ENCODE results near the gene TMEM179.

Gene TMEM179

DNA sequence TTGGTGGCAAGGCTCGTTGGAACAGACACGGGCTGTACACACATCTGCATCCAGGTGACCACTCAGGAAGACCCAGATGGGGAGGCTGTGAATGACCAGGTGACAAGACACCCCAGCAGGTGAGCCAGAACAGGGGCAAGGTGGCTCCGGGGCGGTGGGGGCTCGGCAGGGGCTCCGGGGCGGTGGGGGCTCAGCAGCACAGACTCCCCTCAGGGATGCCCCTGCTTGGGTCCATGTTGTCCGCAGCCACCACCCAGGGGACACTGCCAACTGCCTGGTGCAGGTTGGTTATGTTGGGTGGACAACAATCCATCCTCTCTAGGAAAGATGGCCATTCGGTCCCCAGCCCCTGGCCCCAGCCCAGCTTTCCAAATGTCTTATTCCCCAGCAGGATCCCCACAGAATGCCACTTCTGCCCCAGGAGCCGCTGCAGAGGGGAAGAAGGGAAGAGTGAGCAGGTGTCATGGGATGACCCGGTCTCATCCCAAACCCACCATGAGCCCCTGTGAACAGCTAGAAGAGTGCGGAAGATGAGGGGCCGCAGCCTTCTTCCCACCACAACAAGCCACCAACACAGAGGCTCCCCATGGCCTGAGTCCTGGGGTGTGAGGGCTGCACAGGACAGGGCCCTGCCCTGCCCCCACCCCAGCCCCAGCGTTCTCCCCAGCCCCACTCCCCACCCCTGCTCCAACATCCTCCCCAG is 56.4 kb downstream of the TMEM179 start:
- Histone ChIP-seq H3K9ac (ENCODE audit: low read length) (no peak overlapping the region), H3K36me3 (ENCODE audit: control insufficient read depth, low read depth, low read length) (no peaks in the 10 kb centered on the region), H3K9me3 (ENCODE audit: control insufficient read depth, low read depth, low read length) (no peaks in the 10 kb centered on the region), H3K27ac (ENCODE audit: low read length) (no peak overlapping the region), H3K27me3 (ENCODE audit: control insufficient read depth, insufficient read depth, low read length) (no peaks in the 10 kb centered on the region), H3K4me3 (ENCODE audit: low read length) (no peak overlapping the region), H3K4me1 (ENCODE audit: control insufficient read depth, low read depth, low read length) (peaks cover 4% of the 10 kb centered on the region)

DNA sequence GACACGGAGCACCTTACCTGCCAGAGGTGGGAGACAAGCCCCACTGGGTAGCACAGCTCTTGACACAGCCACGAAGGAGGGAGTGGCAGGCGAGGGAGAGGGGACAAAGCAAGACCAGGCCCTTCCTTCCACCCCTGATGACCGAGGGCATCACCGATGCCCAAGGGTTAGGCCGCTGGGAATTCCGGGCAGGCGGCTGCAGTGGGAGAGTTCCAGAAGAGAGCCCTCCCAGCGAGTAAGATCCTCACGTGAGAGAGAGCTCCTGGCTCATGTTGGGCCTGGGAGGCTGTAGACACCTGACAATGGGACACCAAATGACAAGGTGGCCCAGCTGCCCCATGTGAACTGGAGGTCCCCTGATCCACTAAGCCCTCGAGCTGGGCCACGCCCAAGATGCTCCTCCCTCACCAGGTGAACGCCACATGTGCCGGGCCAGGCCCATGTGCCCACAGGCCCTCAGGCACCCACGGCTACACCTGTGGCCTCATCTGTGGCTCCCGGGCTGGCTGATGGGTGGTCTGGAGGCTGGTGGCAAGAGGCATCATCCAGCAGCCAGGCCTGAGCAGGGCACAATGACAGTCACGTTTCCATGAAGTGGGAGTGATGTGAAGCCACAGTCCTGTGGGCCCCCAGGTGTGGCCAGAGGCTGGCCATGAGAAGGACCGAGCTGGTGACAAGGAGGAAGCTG is 57.1 kb downstream of the TMEM179 start:
- H3K4me1 ChIP-seq (ENCODE audit: control insufficient read depth, low read depth, low read length) = peaks cover 4% of the 10 kb centered on the region
- no peak overlapping the region for H3K4me3 ChIP-seq (ENCODE audit: low read length)
- H3K9ac ChIP-seq (ENCODE audit: low read length) = no peak overlapping the region
- no peak overlapping the region for H3K27ac ChIP-seq (ENCODE audit: low read length)
- H3K27me3 ChIP-seq (ENCODE audit: control insufficient read depth, insufficient read depth, low read length) = no peaks in the 10 kb centered on the region
- H3K36me3 ChIP-seq (ENCODE audit: control insufficient read depth, low read depth, low read length) = no peaks in the 10 kb centered on the region
- no peaks in the 10 kb centered on the region for H3K9me3 ChIP-seq (ENCODE audit: control insufficient read depth, low read depth, low read length)

DNA sequence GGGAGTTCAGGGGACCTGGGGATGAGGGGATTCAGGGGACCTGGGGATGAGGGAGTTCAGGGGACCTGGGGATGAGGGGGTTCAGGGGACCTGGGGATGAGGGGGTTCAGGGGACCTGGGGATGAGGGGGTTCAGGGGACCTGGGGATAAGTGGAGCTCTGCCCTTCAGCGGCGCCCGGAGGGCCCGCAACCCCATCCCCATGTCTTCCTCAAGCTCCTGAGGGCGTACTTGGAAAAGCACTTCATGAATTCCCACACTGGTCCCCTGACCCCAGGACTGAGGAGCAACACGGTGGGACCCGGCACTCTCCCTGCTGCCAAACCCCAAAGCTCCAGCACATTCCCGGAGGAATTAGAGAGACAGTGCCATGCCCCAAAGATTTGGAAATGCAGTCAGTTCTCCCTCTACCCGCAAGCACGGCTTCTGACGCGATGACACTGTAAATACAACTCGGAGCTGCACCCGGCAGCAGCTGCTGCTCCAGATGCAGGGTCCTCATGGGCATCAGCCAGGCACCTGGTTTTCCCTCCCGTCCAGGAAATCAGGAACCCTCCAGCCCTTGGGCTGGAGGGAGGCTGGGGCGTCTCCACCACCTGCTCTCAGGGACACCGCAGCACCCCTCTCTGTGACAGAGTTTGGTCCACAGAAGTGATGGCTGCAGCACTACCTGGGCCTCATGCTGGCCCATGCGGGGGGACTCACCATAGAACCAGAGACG is 57.8 kb downstream of the TMEM179 start:
- H3K36me3 ChIP-seq (ENCODE audit: control insufficient read depth, low read depth, low read length) = no peaks in the 10 kb centered on the region
- no peaks in the 10 kb centered on the region for H3K27me3 ChIP-seq (ENCODE audit: control insufficient read depth, insufficient read depth, low read length)
- H3K27ac ChIP-seq (ENCODE audit: low read length) = no peak overlapping the region
- H3K9me3 ChIP-seq (ENCODE audit: control insufficient read depth, low read depth, low read length) = no peaks in the 10 kb centered on the region
- peaks cover 4% of the 10 kb centered on the region for H3K4me1 ChIP-seq (ENCODE audit: control insufficient read depth, low read depth, low read length)
- H3K4me3 ChIP-seq (ENCODE audit: low read length) = no peak overlapping the region
- H3K9ac ChIP-seq (ENCODE audit: low read length) = no peak overlapping the region

DNA sequence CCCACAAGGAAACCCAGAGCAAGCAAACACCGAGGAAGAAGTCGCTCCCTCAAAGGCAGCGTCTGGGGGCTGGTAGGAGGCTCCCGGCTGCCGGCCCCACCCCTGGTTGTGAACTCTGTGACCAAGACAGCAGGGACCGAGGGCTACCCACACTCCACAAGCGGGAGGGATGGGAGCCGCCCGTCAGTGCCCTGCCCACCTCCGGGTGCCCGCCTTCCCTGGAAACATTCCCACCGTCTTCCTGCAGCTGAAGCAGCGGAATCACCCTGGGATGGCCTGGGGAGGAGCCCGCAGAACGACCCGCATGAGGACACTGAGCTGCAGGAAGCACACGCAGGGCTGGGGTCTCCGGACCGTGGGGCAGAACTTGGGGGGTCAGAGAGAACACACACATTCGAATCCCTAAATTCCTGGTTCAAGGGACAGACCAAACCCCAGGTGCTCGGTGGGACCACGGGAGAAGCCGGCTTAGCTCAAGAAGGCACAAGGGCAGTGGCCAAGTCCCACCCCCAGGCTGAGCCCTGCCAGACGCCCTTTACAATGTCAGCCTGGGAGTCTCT is 58.5 kb downstream of the TMEM179 start:
- Histone ChIP-seq H3K4me3 (ENCODE audit: low read length) (no peak overlapping the region), H3K9me3 (ENCODE audit: control insufficient read depth, low read depth, low read length) (no peaks in the 10 kb centered on the region), H3K27ac (ENCODE audit: low read length) (no peak overlapping the region), H3K4me1 (ENCODE audit: control insufficient read depth, low read depth, low read length) (peaks cover 4% of the 10 kb centered on the region), H3K36me3 (ENCODE audit: control insufficient read depth, low read depth, low read length) (no peaks in the 10 kb centered on the region), H3K27me3 (ENCODE audit: control insufficient read depth, insufficient read depth, low read length) (no peaks in the 10 kb centered on the region), H3K9ac (ENCODE audit: low read length) (no peak overlapping the region)

DNA sequence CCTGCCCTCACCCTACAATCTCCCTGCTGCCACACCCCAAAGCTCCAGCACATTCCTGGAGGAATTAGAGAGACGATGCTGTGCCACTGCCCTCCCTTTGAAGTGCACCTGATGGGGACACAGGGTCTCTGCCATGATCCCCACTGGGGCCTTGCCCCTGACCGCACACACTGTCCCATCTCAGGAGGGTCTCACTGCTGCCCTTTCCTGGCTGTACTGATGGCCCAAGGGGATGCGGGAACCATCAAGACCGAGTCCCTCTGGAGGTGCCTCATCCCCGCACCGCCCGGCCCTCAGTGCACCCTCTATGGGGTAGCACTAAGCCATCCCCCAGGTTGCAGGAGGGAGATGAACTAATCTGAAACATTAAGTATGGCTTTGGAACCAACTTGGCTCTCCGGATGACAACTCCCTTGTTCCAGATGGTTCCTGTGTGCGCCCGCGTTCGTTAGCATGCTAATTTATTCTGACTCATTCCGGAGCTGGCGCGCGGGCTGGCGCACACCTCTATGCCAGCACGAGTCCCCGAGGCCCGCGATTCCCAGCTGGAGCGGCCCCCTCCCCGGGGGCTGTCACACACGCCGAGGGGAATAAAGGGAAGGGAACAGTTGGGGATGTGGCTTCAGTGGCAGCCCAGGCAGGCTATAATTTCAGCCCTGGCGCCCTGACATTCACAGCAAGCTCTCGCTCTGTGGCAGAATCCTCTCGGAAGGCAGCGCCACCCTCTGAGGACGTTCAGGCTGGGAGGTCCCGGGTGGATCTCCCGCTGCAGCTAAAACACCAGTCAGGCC is 59.2 kb downstream of the TMEM179 start:
- Histone ChIP-seq H3K4me1 (ENCODE audit: control insufficient read depth, low read depth, low read length) (peaks cover 4% of the 10 kb centered on the region), H3K4me3 (ENCODE audit: low read length) (no peak overlapping the region), H3K9ac (ENCODE audit: low read length) (no peak overlapping the region), H3K36me3 (ENCODE audit: control insufficient read depth, low read depth, low read length) (no peaks in the 10 kb centered on the region), H3K9me3 (ENCODE audit: control insufficient read depth, low read depth, low read length) (no peaks in the 10 kb centered on the region), H3K27ac (ENCODE audit: low read length) (no peak overlapping the region), H3K27me3 (ENCODE audit: control insufficient read depth, insufficient read depth, low read length) (no peaks in the 10 kb centered on the region)

DNA sequence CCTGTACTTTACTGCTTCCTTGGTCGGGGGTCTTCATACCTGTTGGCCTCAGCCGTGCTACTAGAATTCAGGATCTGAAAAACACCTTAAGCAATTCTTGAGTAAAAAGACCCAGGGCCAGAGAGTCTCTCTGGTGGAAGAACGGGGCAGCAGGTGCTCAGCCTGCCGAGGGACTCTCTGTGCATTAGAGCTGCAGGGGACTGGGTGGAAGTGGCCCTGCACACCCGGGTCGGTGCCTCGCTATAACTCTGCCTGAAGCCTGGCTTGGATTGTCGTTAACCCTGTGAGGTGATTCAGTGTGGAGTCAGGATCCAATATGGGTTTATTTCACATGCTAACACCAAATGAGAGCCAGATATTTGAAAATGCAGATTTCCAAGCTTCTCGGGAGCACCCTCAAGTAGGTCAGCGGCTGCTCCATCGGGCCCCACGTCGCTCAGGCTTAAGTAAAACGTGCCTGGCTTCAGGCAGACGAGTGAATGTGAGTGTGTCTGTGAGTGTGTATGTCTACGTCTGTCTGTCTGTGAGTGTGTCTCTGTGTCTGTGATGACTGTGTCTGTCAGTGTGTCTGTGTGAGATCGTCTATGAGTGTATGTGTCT is 60.1 kb downstream of the TMEM179 start:
- Histone ChIP-seq H3K9me3 (ENCODE audit: control insufficient read depth, low read depth, low read length) (no peaks in the 10 kb centered on the region), H3K27me3 (ENCODE audit: control insufficient read depth, insufficient read depth, low read length) (no peaks in the 10 kb centered on the region), H3K4me1 (ENCODE audit: control insufficient read depth, low read depth, low read length) (peaks cover 4% of the 10 kb centered on the region), H3K36me3 (ENCODE audit: control insufficient read depth, low read depth, low read length) (no peaks in the 10 kb centered on the region), H3K9ac (ENCODE audit: low read length) (no peak overlapping the region), H3K4me3 (ENCODE audit: low read length) (no peak overlapping the region), H3K27ac (ENCODE audit: low read length) (no peak overlapping the region)

DNA sequence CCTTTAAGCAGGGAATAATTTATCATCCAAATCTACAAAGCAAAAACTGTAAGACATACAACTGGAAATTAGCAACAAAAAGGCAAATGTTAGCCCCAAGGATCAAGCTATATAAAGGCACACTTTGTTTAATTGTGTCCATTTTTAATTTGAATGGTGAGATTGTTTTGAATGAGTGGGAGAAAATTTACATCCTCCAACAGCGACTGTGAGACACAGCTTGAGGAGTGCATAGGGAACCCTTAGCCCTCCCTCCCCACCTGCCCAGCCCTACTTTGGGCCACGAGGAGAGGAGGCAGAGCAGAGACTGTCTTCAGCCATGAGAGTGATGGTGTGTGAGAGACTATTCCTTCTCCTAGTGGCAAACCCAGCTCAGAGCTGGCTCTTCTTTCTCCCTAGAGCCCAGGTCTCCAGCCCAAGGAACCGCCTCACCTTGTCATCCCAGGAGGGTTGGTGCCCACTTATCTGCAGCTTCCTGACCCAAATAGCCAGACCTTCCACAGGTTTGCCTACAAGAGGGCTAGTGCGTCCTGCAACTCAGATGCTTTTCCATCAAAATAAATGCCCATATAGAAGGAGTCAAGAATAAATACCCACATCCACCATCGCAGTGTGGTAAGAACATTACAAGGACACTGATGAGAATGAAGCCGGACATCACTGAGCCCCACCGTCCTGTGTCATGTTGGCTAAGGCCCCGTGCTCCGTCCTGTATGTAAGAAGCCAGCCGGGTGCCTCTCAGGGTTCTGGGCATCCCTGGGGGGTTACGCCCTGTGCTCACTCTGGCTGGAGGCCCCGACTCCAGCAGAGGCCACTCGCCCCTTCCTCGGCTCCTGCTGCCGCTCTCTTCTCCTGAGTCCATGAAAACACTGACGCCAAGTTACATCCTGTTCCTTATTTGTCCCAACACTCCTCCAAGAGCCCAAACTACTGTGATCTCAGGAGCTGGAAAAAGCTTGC is 61.4 kb downstream of the TMEM179 start:
- Histone ChIP-seq H3K36me3 (ENCODE audit: control insufficient read depth, low read depth, low read length) (no peaks in the 10 kb centered on the region), H3K4me1 (ENCODE audit: control insufficient read depth, low read depth, low read length) (no peaks in the 10 kb centered on the region), H3K27ac (ENCODE audit: low read length) (no peak overlapping the region), H3K9ac (ENCODE audit: low read length) (no peak overlapping the region), H3K4me3 (ENCODE audit: low read length) (no peak overlapping the region), H3K9me3 (ENCODE audit: control insufficient read depth, low read depth, low read length) (no peaks in the 10 kb centered on the region), H3K27me3 (ENCODE audit: control insufficient read depth, insufficient read depth, low read length) (no peaks in the 10 kb centered on the region)

DNA sequence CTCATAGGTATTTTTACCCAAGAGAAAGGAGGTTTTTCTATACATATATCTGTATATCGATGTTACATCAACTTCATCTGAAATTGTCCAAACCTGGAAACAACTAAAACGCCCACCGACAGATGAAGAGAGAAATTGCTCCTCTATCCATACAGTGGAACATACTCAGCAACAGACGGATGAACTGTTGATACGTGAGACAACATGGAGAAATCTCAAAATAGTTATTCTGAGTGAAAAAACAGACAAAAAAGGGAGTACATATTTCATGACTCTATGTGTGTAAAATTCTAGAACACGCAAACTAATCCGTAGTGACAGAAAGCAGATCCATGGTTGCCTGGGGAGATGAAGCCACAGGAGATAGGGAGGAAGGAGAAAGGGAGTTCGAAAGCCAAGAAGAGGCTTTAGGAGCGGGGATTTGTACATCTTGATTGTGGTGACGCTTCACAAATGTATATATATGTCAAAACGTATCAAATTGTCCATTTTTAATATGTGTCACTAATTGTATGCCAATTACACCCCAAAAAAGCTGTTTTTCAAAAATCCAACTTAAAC is 62.6 kb downstream of the TMEM179 start:
- Histone ChIP-seq H3K27me3 (ENCODE audit: control insufficient read depth, insufficient read depth, low read length) (no peaks in the 10 kb centered on the region), H3K9me3 (ENCODE audit: control insufficient read depth, low read depth, low read length) (no peaks in the 10 kb centered on the region), H3K4me1 (ENCODE audit: control insufficient read depth, low read depth, low read length) (no peaks in the 10 kb centered on the region), H3K9ac (ENCODE audit: low read length) (no peak overlapping the region), H3K36me3 (ENCODE audit: control insufficient read depth, low read depth, low read length) (no peaks in the 10 kb centered on the region), H3K4me3 (ENCODE audit: low read length) (no peak overlapping the region), H3K27ac (ENCODE audit: low read length) (no peak overlapping the region)

Data from iPS-18a (cell line).